ENCODE measurements around the gene DLGAP1. TPM values are rescaled to one million over a fixed set of nuclear protein-coding genes. Genes with fewer than 3 reads are reported as not detected.

The DLGAP1 gene
- total and polyA plus RNA-seq, 2 experiments from 2014 or later: 17.0 to 48.5 TPM

DNA sequence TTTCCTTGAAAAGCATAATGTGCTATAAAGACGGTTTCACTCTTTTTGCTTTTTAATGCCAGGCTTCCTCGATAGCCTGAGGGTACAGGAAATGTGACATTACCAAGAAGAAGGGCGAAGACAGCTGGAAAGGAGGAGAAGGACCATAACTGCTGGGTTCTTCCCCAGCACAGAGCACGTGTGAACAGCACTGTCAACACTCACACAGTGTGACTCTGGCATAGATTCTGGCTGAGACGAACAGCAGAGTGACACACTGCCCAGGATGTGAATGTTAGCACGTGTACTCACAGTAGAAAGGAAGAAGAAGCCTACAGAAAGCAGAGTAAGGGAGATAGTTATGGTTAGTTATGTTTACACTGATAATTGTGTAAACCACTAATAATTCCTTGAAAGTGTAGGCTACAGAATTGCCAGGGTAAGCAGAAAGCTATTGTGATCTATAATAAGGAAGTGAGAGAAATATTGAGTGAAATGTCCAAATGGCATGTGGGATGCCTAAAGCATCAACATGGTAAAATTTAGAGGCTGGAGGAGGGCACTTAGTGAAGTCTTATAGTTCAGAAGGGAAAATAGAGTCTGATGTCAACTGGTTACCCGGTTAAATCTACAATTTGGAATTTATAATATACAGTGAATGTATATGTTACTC is 198.2 kb downstream of the DLGAP1 start:
- no peak overlapping the region for H2AFZ ChIP-seq
- no peaks in the 10 kb centered on the region for H3K27me3 ChIP-seq (ENCODE audit: insufficient read depth)
- no peak overlapping the region for H3K4me2 ChIP-seq
- no peak overlapping the region for H3K27ac ChIP-seq (ENCODE audit: low read depth)
- no peaks in the 10 kb centered on the region for H3K36me3 ChIP-seq (ENCODE audit: insufficient read depth)
- DNase-seq (ENCODE audit: low spot score) (no peak), ATAC-seq (no peak; the same call in 2 of the 3 replicates)
- no peaks in the 10 kb centered on the region for H3K9me3 Mint-ChIP-seq
- H3K4me3 Mint-ChIP-seq: no peak overlapping the region
- peaks cover 44% of the 10 kb centered on the region for H3K4me1 Mint-ChIP-seq
- H3K27ac Mint-ChIP-seq: no peak overlapping the region
- no peaks in the 10 kb centered on the region for H3F3A ChIP-seq (replicated peaks; ENCODE audit: low read depth)
- H3K9me2 ChIP-seq (ENCODE audit: insufficient read depth): no peaks in the 10 kb centered on the region
- no peak for TF ChIP-seq JUNB (IDR thresholded peaks at IDR 0.05; ENCODE audit: unreplicated experiment)
- no peak for TF ChIP-seq EZH2 (IDR thresholded peaks at IDR 0.05; ENCODE audit: low read depth, unreplicated experiment)
- TF ChIP-seq NANOG (IDR thresholded peaks at IDR 0.05; ENCODE audit: borderline replicate concordance): no peak
- TF ChIP-seq, protein P1, sequence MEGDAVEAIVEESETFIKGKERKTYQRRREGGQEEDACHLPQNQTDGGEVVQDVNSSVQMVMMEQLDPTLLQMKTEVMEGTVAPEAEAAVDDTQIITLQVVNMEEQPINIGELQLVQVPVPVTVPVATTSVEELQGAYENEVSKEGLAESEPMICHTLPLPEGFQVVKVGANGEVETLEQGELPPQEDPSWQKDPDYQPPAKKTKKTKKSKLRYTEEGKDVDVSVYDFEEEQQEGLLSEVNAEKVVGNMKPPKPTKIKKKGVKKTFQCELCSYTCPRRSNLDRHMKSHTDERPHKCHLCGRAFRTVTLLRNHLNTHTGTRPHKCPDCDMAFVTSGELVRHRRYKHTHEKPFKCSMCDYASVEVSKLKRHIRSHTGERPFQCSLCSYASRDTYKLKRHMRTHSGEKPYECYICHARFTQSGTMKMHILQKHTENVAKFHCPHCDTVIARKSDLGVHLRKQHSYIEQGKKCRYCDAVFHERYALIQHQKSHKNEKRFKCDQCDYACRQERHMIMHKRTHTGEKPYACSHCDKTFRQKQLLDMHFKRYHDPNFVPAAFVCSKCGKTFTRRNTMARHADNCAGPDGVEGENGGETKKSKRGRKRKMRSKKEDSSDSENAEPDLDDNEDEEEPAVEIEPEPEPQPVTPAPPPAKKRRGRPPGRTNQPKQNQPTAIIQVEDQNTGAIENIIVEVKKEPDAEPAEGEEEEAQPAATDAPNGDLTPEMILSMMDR (conservative IDR thresholded peaks at IDR 0.05; ENCODE audit: low read depth in 2 of 2): no peak
- TF ChIP-seq, protein P2, sequence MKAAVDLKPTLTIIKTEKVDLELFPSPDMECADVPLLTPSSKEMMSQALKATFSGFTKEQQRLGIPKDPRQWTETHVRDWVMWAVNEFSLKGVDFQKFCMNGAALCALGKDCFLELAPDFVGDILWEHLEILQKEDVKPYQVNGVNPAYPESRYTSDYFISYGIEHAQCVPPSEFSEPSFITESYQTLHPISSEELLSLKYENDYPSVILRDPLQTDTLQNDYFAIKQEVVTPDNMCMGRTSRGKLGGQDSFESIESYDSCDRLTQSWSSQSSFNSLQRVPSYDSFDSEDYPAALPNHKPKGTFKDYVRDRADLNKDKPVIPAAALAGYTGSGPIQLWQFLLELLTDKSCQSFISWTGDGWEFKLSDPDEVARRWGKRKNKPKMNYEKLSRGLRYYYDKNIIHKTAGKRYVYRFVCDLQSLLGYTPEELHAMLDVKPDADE (IDR thresholded peaks at IDR 0.05): no peak
- TF ChIP-seq EZH2phosphoT487 (IDR thresholded peaks at IDR 0.05; ENCODE audit: unreplicated experiment): no peak
- no peak for TF ChIP-seq ZNF114 (CRISPR knock-in tag; IDR thresholded peaks at IDR 0.05)
- TF ChIP-seq, protein P3, sequence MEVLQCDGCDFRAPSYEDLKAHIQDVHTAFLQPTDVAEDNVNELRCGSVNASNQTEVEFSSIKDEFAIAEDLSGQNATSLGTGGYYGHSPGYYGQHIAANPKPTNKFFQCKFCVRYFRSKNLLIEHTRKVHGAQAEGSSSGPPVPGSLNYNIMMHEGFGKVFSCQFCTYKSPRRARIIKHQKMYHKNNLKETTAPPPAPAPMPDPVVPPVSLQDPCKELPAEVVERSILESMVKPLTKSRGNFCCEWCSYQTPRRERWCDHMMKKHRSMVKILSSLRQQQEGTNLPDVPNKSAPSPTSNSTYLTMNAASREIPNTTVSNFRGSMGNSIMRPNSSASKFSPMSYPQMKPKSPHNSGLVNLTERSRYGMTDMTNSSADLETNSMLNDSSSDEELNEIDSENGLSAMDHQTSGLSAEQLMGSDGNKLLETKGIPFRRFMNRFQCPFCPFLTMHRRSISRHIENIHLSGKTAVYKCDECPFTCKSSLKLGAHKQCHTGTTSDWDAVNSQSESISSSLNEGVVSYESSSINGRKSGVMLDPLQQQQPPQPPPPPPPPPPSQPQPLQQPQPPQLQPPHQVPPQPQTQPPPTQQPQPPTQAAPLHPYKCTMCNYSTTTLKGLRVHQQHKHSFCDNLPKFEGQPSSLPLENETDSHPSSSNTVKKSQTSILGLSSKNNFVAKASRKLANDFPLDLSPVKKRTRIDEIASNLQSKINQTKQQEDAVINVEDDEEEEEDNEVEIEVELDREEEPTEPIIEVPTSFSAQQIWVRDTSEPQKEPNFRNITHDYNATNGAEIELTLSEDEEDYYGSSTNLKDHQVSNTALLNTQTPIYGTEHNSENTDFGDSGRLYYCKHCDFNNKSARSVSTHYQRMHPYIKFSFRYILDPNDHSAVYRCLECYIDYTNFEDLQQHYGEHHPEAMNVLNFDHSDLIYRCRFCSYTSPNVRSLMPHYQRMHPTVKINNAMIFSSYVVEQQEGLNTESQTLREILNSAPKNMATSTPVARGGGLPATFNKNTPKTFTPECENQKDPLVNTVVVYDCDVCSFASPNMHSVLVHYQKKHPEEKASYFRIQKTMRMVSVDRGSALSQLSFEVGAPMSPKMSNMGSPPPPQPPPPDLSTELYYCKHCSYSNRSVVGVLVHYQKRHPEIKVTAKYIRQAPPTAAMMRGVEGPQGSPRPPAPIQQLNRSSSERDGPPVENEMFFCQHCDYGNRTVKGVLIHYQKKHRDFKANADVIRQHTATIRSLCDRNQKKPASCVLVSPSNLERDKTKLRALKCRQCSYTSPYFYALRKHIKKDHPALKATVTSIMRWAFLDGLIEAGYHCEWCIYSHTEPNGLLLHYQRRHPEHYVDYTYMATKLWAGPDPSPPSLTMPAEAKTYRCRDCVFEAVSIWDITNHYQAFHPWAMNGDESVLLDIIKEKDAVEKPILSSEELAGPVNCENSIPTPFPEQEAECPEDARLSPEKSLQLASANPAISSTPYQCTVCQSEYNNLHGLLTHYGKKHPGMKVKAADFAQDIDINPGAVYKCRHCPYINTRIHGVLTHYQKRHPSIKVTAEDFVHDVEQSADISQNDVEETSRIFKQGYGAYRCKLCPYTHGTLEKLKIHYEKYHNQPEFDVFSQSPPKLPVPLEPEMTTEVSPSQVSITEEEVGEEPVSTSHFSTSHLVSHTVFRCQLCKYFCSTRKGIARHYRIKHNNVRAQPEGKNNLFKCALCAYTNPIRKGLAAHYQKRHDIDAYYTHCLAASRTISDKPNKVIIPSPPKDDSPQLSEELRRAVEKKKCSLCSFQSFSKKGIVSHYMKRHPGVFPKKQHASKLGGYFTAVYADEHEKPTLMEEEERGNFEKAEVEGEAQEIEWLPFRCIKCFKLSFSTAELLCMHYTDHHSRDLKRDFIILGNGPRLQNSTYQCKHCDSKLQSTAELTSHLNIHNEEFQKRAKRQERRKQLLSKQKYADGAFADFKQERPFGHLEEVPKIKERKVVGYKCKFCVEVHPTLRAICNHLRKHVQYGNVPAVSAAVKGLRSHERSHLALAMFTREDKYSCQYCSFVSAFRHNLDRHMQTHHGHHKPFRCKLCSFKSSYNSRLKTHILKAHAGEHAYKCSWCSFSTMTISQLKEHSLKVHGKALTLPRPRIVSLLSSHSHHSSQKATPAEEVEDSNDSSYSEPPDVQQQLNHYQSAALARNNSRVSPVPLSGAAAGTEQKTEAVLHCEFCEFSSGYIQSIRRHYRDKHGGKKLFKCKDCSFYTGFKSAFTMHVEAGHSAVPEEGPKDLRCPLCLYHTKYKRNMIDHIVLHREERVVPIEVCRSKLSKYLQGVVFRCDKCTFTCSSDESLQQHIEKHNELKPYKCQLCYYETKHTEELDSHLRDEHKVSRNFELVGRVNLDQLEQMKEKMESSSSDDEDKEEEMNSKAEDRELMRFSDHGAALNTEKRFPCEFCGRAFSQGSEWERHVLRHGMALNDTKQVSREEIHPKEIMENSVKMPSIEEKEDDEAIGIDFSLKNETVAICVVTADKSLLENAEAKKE (CRISPR knock-in tag; IDR thresholded peaks at IDR 0.05): no peak
- no peak for TF ChIP-seq STAT1 (IDR thresholded peaks at IDR 0.05; ENCODE audit: unreplicated experiment)
- H3K4me1 ChIP-seq (ENCODE audit: insufficient read depth): peaks cover 15% of the 10 kb centered on the region
- H3K27me3 Mint-ChIP-seq (ENCODE audit: insufficient read depth, low read depth, poor library complexity): no peaks in the 10 kb centered on the region
- H4K20me1 ChIP-seq (replicated peaks; ENCODE audit: insufficient read depth): 0 out of 2 replicates have a peak, but pooled peaks cover 3% of the 10 kb centered on the region
- 0 out of 2 replicates have a peak, but pooled peaks cover 2% of the 10 kb centered on the region for H3K79me2 ChIP-seq (replicated peaks; ENCODE audit: insufficient read depth)
- no peak overlapping the region for H3K4me3 ChIP-seq
- H3K36me3 Mint-ChIP-seq (ENCODE audit: low read depth): no peaks in the 10 kb centered on the region

Measured in GM23338 (cell line).